Mesenchymal stem cell (in vitro differentiated cells and primary cell): ENCODE results near the gene MGST2.
"Not testable (repeated sequence)": the region's sequence is repeated elsewhere in the genome, so short reads cannot be mapped to it uniquely, and the experiment has no call there.

Experiments used
- DNase-seq: peaks from one replicate; pipeline ENCODE4 v3.0.0-alpha.2; 2013
- H2AFZ ChIP-seq: one replicate; pipeline ENCODE4 v1.6.1; 2013; ENCODE audit warnings: low read depth, mild to moderate bottlenecking, control low read depth, inconsistent platforms, low read length, moderate library complexity
- H2AK5ac ChIP-seq: 2 replicates; pipeline ENCODE4 v1.6.1; 2013; ENCODE audit warnings: low read length, moderate library complexity, mild to moderate bottlenecking, inconsistent platforms; ENCODE audit not compliant: severe bottlenecking
- H2BK120ac ChIP-seq: one replicate; pipeline ENCODE4 v1.6.1; 2013; ENCODE audit warnings: low read depth, mild to moderate bottlenecking, inconsistent platforms, low read length, moderate library complexity
- H2BK12ac ChIP-seq, 2 experiments: one replicate each; pipeline ENCODE4 v1.6.1; 2013; ENCODE audit warnings: inconsistent platforms in 2 of 2, low read length in 2 of 2, mild to moderate bottlenecking in 2 of 2, moderate library complexity in 2 of 2, control low read depth in 1 of 2
- H2BK15ac ChIP-seq: one replicate; pipeline ENCODE4 v1.6.1; 2013; ENCODE audit warnings: mild to moderate bottlenecking, low read depth, inconsistent platforms; ENCODE audit not compliant: poor library complexity, severe bottlenecking
- H2BK5ac ChIP-seq: 2 replicates; pipeline ENCODE4 v1.6.1; 2013; ENCODE audit warnings: low read depth, mild to moderate bottlenecking, low read length, control low read depth, inconsistent platforms; ENCODE audit not compliant: poor library complexity, severe bottlenecking
- H3K14ac ChIP-seq, 2 experiments: one replicate each; pipeline ENCODE4 v1.6.1; 2013; ENCODE audit warnings: inconsistent platforms in 2 of 2, low read length in 2 of 2, control low read depth in 1 of 2, mild to moderate bottlenecking in 1 of 2, moderate library complexity in 1 of 2
- H3K18ac ChIP-seq, 2 experiments: one replicate each; pipeline ENCODE4 v1.6.1; 2013; ENCODE audit warnings: inconsistent platforms in 2 of 2, low read length in 2 of 2, control low read depth in 1 of 2, low read depth in 1 of 2, mild to moderate bottlenecking in 1 of 2
- H3K23ac ChIP-seq, 2 experiments: one replicate each; pipeline ENCODE4 v1.6.1; 2013; ENCODE audit warnings: inconsistent platforms in 2 of 2, low read length in 2 of 2, mild to moderate bottlenecking in 2 of 2, moderate library complexity in 2 of 2, control low read depth in 1 of 2
- H3K27ac ChIP-seq: 2 replicates; pipeline ENCODE4 v1.5.1; 2013; ENCODE audit warnings: mild to moderate bottlenecking, moderate library complexity, low read length, control low read depth, inconsistent platforms; ENCODE audit not compliant: poor library complexity, severe bottlenecking
- H3K27me3 ChIP-seq, 2 experiments: 2 replicates each; pipeline versions ENCODE4 v1.6.1 to v1.7.0; 2013; ENCODE audit warnings: low read length in 2 of 2, mild to moderate bottlenecking in 2 of 2, moderate library complexity in 2 of 2, control low read depth in 1 of 2, inconsistent platforms in 1 of 2; ENCODE audit not compliant: control insufficient read depth in 1 of 2, insufficient read depth in 1 of 2
- H3K36me3 ChIP-seq, 2 experiments: 2 replicates each; pipeline versions ENCODE4 v1.6.1 to v1.7.0; 2013; ENCODE audit warnings: low read length in 2 of 2, control low read depth in 1 of 2, inconsistent platforms in 1 of 2, low read depth in 1 of 2, mild to moderate bottlenecking in 1 of 2; ENCODE audit not compliant: insufficient read depth in 2 of 2, control insufficient read depth in 1 of 2
- H3K4ac ChIP-seq, 2 experiments: one replicate each; pipeline ENCODE4 v1.6.1; 2013; ENCODE audit warnings: inconsistent platforms in 2 of 2, low read length in 2 of 2, mild to moderate bottlenecking in 2 of 2, moderate library complexity in 2 of 2, control low read depth in 1 of 2, low read depth in 1 of 2
- H3K4me1 ChIP-seq: 2 replicates; pipeline ENCODE4 v1.6.1; 2013; ENCODE audit warnings: low read depth, low read length, control low read depth; ENCODE audit not compliant: control insufficient read depth, insufficient read depth
- H3K4me2 ChIP-seq: 2 replicates; pipeline ENCODE4 v1.6.1; 2013; ENCODE audit warnings: low read length, mild to moderate bottlenecking, inconsistent platforms; ENCODE audit not compliant: poor library complexity, severe bottlenecking
- H3K4me3 ChIP-seq, 2 experiments: 2 replicates each; pipeline versions ENCODE4 v1.5.1 to v1.7.0; 2013; ENCODE audit warnings: low read length in 2 of 2, mild to moderate bottlenecking in 2 of 2, control low read depth in 1 of 2, low read depth in 1 of 2; ENCODE audit not compliant: insufficient read depth in 1 of 2
- H3K79me1 ChIP-seq: replicated peaks from 2 replicates; pipeline ENCODE4 v1.6.1; 2013; ENCODE audit warnings: mild to moderate bottlenecking, control low read depth, low read length, inconsistent platforms; ENCODE audit not compliant: poor library complexity, severe bottlenecking
- H3K9ac ChIP-seq: 2 replicates; pipeline ENCODE4 v1.7.0; 2013; ENCODE audit warnings: mild to moderate bottlenecking, low read length, moderate library complexity
- H3K9me3 ChIP-seq: 2 replicates; pipeline ENCODE4 v1.7.0; 2013; ENCODE audit warnings: mild to moderate bottlenecking, low read length; ENCODE audit not compliant: control insufficient read depth
- H4K8ac ChIP-seq: one replicate; pipeline ENCODE4 v1.6.1; 2013; ENCODE audit warnings: inconsistent platforms, mild to moderate bottlenecking, low read length, moderate library complexity
- H4K91ac ChIP-seq: one replicate; pipeline ENCODE4 v1.6.1; 2013; ENCODE audit warnings: mild to moderate bottlenecking, low read length, inconsistent platforms
- WGBS: methylation state at CpG from one replicate; pipeline ENCODE4 v1.1.7; 2013; ENCODE audit warnings: mixed read lengths; 5-methylcytosine and 5-hydroxymethylcytosine counted together

MGST2 gene

GRCh38 chr4:139632739-139633138 is 32.9 kb upstream of the MGST2 start:
- not testable (repeated sequence) for H3K9me3 ChIP-seq
- 96% methylated on average over 4 of the region's 5 CpGs for WGBS

DNA sequence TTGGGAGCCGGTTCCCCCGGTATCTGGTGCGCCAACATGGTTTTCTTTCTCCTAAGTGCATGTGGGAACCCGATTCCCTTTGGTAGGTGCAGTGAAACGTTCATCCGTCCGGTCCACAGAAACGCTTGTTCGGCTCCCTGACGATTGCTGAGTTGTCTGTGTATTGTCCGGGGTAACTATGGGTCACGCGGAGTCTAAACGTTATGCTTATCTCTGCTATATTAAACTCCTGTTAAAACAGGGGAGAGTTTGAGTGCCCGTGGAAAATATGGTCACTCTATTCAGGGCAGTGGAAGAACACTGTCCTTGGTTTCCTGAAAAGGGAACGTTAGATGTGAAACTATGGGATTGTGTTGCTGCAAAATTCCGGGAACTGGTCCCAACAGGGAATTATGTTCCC is 32.4 kb upstream of the MGST2 start:
- Histone ChIP-seq H3K14ac (no peak overlapping the region), H3K18ac (no peak overlapping the region)

More at GRCh38 chr4:139632739-139633138, 32.9 kb upstream of the MGST2 start:
- not testable (repeated sequence) for H3K36me3 ChIP-seq, H3K79me1 ChIP-seq, H3K18ac ChIP-seq, H3K4me2 ChIP-seq, H2BK120ac ChIP-seq, H4K8ac ChIP-seq, DNase-seq, H3K4me3 ChIP-seq, H3K4ac ChIP-seq, H3K4me1 ChIP-seq, H2BK5ac ChIP-seq, H2BK15ac ChIP-seq, H3K14ac ChIP-seq, H3K27ac ChIP-seq, H2AFZ ChIP-seq, H4K91ac ChIP-seq, H3K23ac ChIP-seq, H3K9ac ChIP-seq, H2BK12ac ChIP-seq
- Histone ChIP-seq H3K27me3 (peaks cover 0 to 37% of the 10 kb centered on the region in 2 experiments), H2AK5ac (peak overlapping the region; percentile 29)

DNA sequence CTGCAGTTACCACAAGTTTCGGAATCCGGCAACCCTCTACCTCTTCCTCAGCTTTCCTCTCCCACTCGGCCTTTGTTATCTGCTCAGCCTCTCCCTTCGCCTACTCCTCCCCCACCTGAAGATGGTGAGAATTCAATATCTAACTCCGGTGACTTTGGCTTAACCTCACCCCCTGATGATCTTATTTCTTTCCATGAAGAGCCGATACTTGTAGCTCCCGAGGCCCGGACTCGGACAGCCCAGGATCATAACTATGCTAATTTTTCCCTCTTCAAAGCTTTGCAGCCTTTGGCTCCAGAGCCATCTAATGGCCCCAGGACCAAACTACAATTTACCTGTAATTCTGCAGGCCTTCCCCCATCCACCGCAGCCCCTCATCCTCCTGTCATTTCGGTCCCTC is 32.0 kb upstream of the MGST2 start:
- Histone ChIP-seq H2BK120ac (no peak overlapping the region), H3K4me1 (peaks cover 4% of the 10 kb centered on the region), H3K27ac (peak overlapping the region; percentile 25), H2AK5ac (no peak overlapping the region), H3K36me3 (no peaks in the 10 kb centered on the region), H3K9me3 (peaks cover 10% of the 10 kb centered on the region), H4K91ac (no peak overlapping the region), H3K9ac (peak overlapping the region; percentile 81), H3K4me3 (peak overlapping the region in 1 of 2 experiments; percentile 70), H4K8ac (no peak overlapping the region), H3K79me1 (no peaks in the 10 kb centered on the region), H3K14ac (no peak overlapping the region), H3K23ac (no peak overlapping the region), H2BK15ac (no peak overlapping the region), H3K27me3 (peaks cover 0 to 33% of the 10 kb centered on the region in 2 experiments), H3K18ac (no peak overlapping the region), H3K4ac (no peak overlapping the region), H3K4me2 (peak overlapping the region; percentile 44), H2BK12ac (no peak overlapping the region), H2BK5ac (no peak overlapping the region), H2AFZ (no peak overlapping the region)
- peak; percentile 24 for DNase-seq
- 61% methylated on average over 11 of the region's 11 CpGs for WGBS

More for the DNA sequence above, 32.4 kb upstream of the MGST2 start:
- Histone ChIP-seq H3K27ac (peak overlapping the region; percentile 27), H2BK12ac (no peak overlapping the region), H3K27me3 (peaks cover 0 to 32% of the 10 kb centered on the region in 2 experiments), H3K4me2 (peak overlapping the region; percentile 44), H3K79me1 (no peaks in the 10 kb centered on the region), H3K4ac (no peak overlapping the region), H2BK15ac (peak overlapping the region; percentile 13), H3K36me3 (no peaks in the 10 kb centered on the region), H4K8ac (no peak overlapping the region), H3K9ac (peak overlapping the region; percentile 81), H3K4me1 (peaks cover 5% of the 10 kb centered on the region), H4K91ac (no peak overlapping the region), H3K9me3 (peaks cover 5% of the 10 kb centered on the region), H3K23ac (no peak overlapping the region), H2BK120ac (no peak overlapping the region), H2AFZ (no peak overlapping the region), H2AK5ac (peak overlapping the region; percentile 29), H3K4me3 (peak overlapping the region in 1 of 2 experiments; percentile 70), H2BK5ac (no peak overlapping the region)
- no peak for DNase-seq
- 86% methylated on average over 17 of the region's 17 CpGs for WGBS

- H4K91ac ChIP-seq, result no peak overlapping the region
- H2BK5ac ChIP-seq, result no peak overlapping the region
- no peak overlapping the region for H3K18ac ChIP-seq
- H3K27ac ChIP-seq, result no peak overlapping the region
- no peak overlapping the region for H3K9ac ChIP-seq
- H2AFZ ChIP-seq, result no peak overlapping the region
- DNase-seq, result no peak
- WGBS, result 91% methylated on average over 3 of the region's 3 CpGs
- no peak overlapping the region for H3K4me3 ChIP-seq
- H3K79me1 ChIP-seq, result no peaks in the 10 kb centered on the region
- H3K9me3 ChIP-seq, result peaks cover 21% of the 10 kb centered on the region
- H3K14ac ChIP-seq, result no peak overlapping the region
- H3K4ac ChIP-seq, result no peak overlapping the region
- H2BK15ac ChIP-seq, result no peak overlapping the region
- H4K8ac ChIP-seq, result no peak overlapping the region
- H3K27me3 ChIP-seq, result peaks cover 0 to 31% of the 10 kb centered on the region in 2 experiments
- H3K36me3 ChIP-seq, result no peaks in the 10 kb centered on the region
- H3K4me2 ChIP-seq, result no peak overlapping the region
- peak overlapping the region; percentile 71 for H2AK5ac ChIP-seq
- H3K4me1 ChIP-seq, result peaks cover 7% of the 10 kb centered on the region
- H2BK12ac ChIP-seq, result no peak overlapping the region
- H2BK120ac ChIP-seq, result no peak overlapping the region
- no peak overlapping the region for H3K23ac ChIP-seq
Observed at GRCh38 chr4:139635966-139636365, 29.7 kb upstream of the MGST2 start.
